Stimulated activated CD4-positive, alpha-beta T cell treated with anti-CD3 and anti-CD28 coated beads, Interleukin-2, amount 100 ng/mL, for 24 hours (primary cell): ENCODE data around the gene KNTC1.
"Not testable (repeated sequence)": the region's sequence is repeated elsewhere in the genome, so short reads cannot be mapped to it uniquely, and the experiment has no call there.

ENCODE experiments used
- DNase-seq, 2 donors: peaks; one replicate each; pipeline ENCODE4 v3.0.0-alpha.2; 2020

Gene KNTC1, protein sequence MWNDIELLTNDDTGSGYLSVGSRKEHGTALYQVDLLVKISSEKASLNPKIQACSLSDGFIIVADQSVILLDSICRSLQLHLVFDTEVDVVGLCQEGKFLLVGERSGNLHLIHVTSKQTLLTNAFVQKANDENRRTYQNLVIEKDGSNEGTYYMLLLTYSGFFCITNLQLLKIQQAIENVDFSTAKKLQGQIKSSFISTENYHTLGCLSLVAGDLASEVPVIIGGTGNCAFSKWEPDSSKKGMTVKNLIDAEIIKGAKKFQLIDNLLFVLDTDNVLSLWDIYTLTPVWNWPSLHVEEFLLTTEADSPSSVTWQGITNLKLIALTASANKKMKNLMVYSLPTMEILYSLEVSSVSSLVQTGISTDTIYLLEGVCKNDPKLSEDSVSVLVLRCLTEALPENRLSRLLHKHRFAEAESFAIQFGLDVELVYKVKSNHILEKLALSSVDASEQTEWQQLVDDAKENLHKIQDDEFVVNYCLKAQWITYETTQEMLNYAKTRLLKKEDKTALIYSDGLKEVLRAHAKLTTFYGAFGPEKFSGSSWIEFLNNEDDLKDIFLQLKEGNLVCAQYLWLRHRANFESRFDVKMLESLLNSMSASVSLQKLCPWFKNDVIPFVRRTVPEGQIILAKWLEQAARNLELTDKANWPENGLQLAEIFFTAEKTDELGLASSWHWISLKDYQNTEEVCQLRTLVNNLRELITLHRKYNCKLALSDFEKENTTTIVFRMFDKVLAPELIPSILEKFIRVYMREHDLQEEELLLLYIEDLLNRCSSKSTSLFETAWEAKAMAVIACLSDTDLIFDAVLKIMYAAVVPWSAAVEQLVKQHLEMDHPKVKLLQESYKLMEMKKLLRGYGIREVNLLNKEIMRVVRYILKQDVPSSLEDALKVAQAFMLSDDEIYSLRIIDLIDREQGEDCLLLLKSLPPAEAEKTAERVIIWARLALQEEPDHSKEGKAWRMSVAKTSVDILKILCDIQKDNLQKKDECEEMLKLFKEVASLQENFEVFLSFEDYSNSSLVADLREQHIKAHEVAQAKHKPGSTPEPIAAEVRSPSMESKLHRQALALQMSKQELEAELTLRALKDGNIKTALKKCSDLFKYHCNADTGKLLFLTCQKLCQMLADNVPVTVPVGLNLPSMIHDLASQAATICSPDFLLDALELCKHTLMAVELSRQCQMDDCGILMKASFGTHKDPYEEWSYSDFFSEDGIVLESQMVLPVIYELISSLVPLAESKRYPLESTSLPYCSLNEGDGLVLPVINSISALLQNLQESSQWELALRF (N-terminal part only)

DNA sequence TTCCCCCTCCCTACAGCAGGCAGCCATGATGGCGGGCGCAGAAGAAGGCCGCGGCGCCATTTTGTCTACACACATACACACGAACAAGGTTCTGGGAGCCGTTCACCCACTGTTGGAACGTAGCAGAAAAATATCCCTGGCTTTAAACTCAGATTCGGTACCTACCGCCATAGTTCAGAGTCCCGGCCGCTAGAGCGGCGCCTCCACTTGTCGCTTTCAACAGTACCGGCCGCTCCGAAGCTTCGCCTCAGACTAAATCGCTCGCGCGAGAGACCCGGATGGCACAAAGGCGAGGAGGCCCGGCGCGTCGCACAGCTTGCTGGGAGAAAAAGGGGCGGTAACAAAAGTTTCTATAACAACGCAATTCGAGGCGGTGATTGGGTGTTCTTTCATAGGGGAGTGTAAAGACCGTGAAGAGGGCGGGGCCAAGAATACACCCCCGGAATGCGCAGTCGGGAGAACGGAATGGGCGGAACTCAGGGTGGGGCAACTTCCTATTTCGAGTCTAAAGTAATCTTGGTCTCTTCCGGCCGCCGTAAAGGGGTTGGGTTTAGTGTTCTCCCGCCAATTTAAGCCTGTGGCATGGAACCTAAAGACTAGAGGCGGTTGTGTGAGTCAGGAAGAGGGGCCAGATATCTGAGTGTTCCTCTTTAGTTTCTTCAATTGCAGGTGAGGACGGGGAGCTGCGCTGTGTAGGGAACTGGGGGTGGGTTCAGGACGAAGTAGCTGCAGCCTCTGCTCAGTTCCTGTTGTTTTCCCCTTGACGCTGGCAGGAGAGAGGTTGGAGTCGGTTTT is at the start of gene KNTC1, which contains the start of gene RSRC2:
Gene KNTC1 (plus strand): TSS at position 567 of the 795 bp plus-strand sequence. CDS start 2,815 bp downstream, outside the sequence.
Gene RSRC2 (minus strand): TSS at position 254 of the 795 bp plus-strand sequence. CDS start 83 bp downstream, at position 171.
- peak; percentile 96 to 98 for DNase-seq

DNA sequence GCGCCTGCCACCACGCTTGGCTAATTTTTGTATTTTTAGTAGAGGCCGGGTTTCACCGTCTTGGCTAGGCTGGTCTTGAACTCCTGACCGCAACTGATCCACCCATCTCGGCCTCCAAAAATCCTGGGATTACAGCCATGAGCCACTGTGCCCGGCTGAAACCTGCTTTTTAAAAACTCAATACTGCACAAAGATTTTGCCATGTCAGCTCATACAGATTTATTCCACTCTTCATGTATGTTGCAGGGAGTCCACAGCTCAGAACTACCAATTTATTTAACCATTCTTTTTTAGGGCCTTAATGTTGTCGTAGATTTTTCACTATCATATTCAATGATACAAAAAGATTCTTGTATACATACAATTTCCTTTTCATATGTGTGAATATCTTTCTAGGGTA is 46.3 kb upstream of the KNTC1 start:
- no peak for DNase-seq

DNA sequence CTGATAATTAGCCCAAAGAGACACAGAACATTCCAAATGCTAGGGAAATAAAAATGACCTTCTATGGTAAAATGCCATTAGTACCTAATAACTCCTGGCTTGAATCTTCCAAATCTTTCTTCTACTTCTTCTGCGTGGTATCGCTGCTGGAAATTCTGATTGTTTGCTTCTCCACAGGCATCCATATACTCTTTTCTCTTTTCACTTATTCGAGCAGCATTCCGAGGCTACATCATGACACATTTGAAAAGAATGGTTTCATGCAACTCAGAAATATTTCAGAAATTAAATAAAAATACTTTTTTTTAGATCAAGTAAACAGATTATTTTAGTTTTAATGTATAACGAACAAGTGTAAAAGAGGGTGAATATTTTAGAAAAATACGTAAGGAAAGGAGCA is 45.2 kb upstream of the KNTC1 start:
- DNase-seq, result no peak

DNA sequence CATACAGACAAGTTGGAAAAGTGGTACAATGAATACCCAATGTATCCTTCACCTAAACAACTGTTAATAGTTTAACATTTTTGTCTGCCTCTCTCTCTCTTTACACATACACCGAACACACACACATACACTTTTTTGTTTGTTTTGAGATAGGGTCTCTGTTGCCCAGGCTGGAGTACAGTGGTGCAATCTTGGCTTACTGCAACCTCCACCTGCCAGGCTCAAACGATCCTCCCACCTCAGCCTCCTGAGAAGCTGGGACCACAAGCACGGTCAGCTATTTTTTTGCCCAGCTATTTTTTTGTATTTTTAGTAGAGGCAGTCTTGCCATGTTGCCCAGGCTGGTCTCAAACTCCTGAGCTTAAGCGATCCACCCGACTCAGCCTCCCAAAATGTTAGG is 43.1 kb upstream of the KNTC1 start:
- DNase-seq, result no peak

DNA sequence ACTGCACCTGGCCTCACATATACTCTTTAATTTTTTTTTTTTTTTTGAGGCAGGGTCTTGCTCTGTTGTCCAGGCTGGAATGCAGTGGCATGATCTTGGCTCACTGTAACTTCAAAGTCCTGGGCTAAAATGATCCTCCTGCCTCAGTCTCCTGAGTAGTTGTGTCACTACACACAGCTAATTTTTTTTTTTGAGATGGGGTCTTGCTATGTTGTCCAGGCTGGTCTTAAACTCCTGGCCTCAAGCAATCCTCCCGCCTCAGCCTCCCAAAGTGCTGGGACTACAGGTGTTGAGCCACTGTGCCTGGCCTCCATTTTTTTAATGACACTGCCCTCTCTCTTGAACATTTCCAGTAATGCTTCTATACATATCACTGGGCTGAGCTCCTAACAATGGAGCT is 42.7 kb upstream of the KNTC1 start:
- not testable (repeated sequence) for DNase-seq

DNA sequence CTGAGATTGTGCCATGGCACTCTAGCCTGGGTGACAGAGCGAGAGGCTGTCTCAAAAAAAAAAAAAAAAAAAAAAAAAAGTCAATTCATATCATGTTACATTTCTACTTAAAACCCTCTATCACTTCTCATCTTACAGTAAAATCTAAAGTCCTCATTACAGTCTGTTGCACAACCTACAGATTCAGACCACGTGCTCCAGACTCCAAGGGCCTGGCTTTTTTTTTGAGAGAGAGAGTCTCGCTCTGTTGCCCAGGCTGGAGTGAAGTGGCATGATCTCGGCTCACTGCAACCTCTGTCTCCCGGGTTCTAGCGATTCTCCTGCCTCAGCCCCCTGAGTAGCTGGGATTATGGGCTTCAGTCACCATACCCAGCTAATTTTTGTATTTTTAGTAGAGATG is 40.7 kb upstream of the KNTC1 start:
- DNase-seq, result not testable (repeated sequence)

DNA sequence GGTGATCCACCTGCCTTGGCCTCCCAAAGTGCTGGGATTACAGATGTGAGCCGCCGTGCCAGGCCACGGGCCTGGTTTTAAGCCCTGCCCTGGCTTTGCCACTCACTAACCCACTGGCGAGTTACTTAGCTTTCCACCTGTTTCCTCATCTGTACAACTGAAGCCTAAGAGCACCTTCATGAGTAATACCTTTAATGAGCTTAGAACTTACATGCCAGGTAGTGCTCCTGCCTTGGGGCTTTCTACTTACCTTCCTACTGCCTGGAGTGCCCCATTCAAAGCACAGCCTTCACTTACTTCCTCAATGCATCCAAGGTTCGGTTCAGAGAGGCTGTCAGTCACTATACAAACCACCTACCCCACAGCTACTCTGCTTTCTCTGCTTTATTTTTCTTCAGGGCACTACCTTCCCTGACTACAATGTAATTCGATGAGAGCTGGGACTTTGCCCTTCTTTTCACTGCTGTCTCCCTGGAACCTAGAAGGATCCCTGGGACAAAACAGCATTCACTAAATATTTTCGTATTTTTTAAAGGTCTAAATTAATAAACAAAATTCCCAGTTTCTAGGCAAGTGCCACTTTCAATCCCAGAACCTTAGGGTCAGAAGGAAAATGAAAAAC is 40.1 kb upstream of the KNTC1 start:
- no peak for DNase-seq

DNA sequence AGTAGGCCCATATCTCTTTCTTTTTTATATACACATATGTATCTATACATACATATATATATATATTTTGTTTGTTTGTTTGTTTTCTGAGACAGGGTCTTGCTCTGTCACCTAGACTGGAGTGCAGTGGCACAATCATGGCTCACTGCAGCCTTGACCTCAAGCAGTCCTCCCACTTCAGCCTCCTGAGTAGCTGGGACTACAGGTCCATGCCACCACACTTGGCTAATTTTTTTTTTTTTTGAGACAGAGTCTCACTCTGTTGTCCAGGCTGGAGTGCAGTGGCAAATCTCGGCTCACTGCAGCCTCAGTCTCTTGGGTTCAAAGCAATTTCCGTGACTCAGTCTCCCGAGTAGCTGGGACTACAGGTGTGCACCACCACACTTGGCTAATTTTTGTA is 39.2 kb upstream of the KNTC1 start:
- DNase-seq, result not testable (repeated sequence)

DNA sequence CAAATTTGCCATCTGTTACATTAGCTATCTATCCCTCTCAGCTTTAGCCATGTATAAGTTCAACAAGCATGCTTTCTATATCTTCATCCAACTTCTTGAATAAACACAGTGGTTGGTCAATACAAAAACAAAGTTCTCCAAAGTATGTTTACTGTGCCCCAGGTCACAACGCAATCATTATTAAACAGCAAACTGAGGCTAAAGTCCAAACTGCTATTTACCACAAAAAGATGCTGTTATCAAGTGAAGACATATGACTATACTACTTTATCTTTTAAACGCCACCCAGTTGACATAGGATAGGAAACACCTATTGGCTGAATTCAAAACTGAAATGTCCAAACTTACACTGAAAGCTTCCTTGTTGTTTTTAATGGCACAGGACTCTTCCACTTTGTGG is 38.0 kb upstream of the KNTC1 start:
- no peak for DNase-seq

DNA sequence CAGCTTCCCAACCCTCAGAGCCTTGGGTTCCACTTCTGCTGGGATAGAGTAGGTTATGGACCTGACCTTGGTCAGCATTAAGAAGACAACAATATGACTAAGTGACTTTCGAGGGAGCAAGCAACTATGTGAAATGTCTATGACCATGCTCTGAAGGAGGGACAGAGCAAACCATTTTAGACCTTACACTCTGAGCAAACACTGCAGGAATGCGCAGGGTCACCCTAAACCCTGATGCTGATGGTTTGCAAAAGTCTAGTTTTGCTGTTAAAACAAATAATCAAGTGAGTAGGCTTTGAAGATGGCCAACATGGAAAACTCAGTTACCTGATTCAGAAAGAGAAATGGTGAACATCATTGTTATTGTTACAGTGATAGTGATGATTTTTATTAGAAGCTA is 35.1 kb upstream of the KNTC1 start:
- DNase-seq, result no peak

DNA sequence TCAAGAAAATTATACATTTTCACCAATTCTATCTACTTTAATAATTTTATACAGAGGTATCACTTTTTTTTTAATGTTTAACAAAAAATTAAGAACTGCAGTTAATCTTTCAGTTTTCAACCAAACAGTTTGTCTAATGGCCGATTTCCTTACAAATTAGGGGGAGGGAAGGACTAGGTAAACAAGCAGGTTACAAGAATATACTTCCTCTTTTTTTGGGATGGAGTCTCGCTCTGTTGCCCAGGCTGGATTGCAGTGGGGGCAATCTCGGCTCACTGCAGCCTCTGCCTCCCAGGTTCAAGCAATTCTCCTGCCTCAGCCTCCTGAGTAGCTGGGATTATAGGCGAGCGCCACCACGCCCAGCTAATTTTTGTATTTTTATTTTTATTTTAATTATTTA is 33.8 kb upstream of the KNTC1 start:
- DNase-seq, result not testable (repeated sequence)

DNA sequence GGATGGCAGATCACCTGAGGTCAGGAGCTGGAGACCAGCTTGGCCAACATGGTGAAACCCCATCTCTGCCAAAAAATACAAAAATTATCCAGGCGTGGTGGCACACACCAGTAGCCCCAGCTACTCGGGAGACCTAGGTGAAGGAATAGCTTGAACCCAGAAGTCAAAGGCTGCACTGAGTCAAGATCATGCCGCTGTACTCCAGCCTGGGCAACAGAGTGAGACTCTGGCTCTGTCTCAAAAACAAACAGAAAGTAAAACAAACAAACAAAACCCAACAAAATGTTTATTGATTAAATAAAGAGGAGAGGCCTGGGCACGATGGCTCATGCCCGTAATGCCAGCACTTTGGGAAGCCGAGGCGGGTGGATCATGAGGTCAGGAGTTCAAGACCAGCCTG is 31.8 kb upstream of the KNTC1 start:
- no peak for DNase-seq

DNA sequence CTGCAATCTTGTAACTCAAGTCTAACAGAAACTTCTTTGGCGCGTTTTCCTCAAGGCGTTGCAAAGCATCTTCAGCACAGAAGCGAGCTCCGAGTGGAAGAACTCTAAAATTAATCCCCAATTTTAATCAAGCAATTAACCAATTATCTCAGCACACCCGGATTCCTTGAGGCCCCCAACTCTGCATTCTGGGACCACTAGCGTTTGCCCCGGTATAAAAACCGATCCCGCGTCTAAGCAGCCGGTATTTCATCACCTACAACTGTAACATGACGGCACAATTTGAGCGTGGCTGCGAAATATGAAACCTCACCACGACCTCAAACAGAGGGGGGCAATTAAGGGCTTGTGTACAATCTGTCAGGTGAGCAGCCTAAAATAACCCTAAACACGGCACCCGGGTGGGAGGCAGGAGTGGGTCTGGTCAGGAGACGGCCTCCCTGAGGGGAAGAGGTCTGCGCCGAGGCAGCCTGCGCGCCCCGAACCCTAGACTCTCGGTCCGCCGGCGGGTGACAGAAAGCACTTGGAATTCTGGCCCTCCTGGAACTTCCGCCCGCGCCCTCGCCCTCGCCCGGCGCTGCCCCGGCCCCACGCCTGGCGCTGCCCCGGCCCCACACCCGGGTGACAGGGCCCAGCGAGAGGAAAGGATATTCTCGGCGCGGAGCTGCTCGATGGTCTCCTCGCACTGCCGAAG is 26.9 kb upstream of the KNTC1 start:
- peak; percentile 46 to 51 for DNase-seq

DNA sequence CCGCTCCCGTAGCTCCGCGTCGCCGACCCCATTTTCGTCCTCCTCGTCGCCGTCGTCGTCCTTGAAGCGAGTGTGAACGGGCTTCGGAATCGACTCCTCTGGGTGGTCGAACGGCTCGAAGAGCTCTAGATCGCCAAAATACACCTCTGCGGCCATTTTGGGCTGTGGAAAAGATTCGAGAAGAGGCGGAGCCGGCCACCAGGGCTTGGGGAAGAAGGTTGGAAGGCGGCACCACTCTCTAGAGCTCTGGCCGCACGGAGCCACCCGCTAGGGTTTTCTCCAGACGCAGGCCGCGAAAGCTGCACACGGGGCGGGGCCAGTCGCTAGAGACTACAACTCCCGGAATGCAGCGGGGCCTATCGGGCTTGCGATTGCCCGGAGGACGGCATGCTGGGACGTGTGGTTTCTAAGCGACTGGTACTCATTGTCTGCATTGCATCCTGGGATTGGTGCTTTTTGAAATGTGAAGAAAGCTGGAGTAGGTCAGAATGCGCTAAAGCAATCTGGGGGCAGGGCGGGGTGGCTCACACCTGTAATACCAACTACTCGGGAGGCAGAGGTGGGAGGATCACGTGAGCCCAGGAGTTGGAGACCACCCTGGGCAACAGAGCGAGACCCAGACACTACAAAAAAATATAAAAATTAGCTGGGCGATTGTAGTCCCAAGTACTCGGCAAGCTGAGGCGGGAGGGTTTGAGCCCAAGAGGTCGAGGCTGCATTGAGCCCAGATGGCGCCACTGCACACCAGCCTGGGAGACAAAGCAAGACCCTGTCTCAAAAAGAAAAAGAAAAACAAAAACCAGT is 26.2 kb upstream of the KNTC1 start, which contains the start of gene ZCCHC8:
Gene ZCCHC8 (minus strand): TSS at position 248 of the 804 bp plus-strand sequence. CDS start 92 bp downstream, at position 156.
- peak; percentile 97 to 98 for DNase-seq

DNA sequence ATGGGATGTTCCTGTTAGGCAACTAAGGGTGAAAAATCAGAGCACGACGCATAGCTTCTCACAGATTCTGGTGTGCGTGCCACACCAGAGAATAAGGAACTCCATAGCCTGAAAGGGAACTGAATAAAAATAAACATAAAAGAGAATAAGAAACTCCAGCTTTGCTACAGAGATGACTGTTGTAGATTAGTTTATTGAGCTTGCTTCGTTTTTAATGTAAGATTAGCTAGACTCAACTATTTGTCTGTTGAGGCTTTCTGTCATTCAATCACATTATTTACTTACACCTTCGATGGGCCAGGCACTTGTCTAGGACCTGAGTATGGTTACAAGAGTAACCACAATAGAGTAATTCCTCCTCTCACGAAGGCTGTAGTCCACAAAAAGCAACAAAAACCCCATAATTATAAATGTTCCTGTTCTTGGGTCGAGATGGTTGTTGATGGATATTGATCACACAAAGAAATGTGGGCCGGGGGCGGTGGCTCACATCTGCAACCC is 25.5 kb upstream of the KNTC1 start:
- no peak for DNase-seq

DNA sequence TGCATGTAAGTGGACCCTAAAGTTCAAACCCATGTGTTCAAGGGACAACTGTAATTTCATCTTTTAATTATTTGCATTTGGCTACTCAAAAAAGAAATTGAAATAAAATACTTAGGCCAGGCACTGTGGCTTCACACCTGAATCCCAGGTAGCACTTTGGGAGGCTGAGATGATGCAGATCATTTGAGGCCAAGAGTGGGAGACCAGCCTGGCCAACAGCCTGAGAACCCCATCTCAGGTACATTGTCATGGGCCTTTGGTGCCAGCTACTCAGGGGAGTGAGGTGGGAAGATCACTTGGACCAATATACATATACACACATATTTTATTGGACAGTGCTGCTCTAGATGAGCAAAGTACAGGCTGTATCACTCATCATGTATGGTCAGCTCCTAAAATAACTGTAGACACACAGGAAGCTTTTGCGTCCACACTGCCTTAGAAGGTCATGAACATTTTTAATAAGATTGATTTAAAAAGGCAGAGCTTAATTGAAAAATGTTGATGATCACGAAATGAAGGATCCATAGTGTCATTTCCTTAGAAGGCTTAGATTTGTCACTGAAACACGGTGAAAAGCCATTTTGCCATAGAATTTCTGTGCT is 23.8 kb upstream of the KNTC1 start:
- no peak for DNase-seq

DNA sequence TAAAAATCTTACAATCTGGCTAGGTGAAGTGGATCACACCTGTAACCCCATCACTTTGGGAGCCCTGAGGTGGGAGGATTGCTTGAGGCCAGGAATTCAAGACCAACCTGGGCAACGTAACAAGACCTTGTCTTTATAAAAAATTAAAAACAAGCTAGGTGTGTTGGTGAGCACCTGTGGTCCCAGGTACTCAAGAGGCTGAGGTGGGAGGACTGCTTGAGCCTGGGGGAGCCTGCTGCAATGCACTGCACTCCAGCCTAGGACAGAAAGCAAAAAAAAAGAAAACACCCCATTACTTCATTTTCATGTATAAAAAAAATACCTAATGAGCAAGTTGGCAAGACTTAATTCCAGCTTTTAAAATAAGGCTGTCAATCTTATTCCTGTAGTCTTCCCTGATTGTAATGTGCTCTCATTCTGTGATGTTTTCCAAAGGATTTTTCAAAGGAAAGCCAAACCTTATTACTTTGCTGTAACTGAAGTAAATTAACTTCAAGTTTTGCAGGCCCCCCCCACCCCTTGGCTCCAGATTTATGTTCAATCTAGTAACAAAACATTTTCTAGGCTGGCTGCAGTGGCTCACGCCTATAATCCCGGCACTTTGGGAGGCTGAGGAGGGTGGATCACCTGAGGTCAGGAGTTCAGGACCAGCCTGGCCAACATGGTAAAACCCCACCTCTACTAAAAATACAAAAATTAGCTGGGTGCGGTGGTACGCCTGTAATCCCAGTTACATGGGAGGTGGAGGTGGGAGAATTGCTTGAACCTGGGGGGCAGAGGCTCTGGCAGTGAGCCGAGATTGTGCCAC is 23.1 kb upstream of the KNTC1 start:
- no peak for DNase-seq

DNA sequence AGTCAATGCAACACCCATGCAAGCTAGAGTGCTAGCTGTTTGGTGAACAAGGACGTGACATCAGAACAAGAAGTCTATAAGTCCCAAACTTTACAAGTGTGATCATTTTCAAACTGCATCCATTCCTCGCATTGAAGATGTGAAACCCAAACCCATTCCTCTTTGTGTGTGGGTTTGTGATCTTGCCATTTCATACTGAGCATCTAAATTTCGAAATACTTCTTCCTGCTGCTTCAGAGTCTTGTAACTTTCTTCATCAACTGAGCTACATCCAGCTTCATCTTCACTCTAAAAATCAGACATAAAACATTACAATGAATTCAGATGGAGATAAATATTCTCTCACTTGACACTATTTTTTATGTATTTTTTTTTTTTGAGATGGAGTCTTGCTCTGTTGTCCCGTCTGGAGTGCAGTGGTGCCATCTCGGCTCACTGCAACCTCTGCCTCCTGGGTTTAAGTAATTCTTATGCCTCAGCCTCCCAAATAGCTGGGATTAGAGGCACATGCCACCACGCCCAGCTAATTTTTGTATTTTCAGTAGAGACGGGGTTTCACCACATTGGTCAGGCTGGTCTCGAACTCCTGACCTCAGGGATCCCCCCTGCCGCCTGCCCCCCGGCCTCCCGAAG is 21.5 kb upstream of the KNTC1 start:
- no peak for DNase-seq
